HepG2 (cell line): ENCODE results near the gene PDLIM4. TPM values are rescaled to one million over a fixed set of nuclear protein-coding genes. Genes with fewer than 3 reads are reported as not detected.

Experiments used
- ATAC-seq: fragments of 200-7000 bp; cut with Tn5 transposase; 3 replicates; pipeline ENCODE4 v1.9.1; 2020; ENCODE audit warnings: mild to moderate bottlenecking, moderate library complexity
- BruUV-seq: library from RNA; stranded (reverse); fragments of 400-500 nt; replicated peaks from 2 replicates; lab custom pipeline; 2021; lab: Mats Ljungman, UMichigan
- CTCF ChIA-PET: fragments of 300-600 bp; formaldehyde crosslinking; extraction: SDS; loops from one replicate; lab custom pipeline; 2021; ENCODE audit warnings: low total read pairs, inconsistent platforms, low intra/inter-chr PET ratio; lab: Yijun Ruan, JAX
- POLR2A ChIA-PET: fragments of 350-600 bp; sonication (Branson Sonifier 250); formaldehyde crosslinking; loops from one replicate; lab custom pipeline; 2020; ENCODE audit warnings: antibody characterized with exemption, inconsistent platforms; lab: Yijun Ruan, JAX
- DNase-seq: peaks from one replicate; pipeline ENCODE4 v3.0.0-alpha.2; 2015; ENCODE audit warnings: low spot score
- FAIRE-seq: peaks from 3 replicates; lab custom pipeline; 2011; peaks lifted over from hg19 to GRCh38; lab: Jason Lieb, UNC
- H2AFZ ChIP-seq: one replicate; pipeline ENCODE4 v1.6.1; 2011; ENCODE audit warnings: low read length, inconsistent platforms
- H3K27ac ChIP-seq: fragments of 300-600 bp; 3 replicates; pipeline ENCODE4 v1.8.0; 2011; ENCODE audit warnings: mixed run types, mild to moderate bottlenecking, mixed read lengths, low read length, inconsistent platforms; ENCODE audit not compliant: insufficient read depth; ENCODE audit errors: extremely low read length
- H3K27me3 ChIP-seq, 2 experiments: fragments of 200-600 bp in 1 of 2; 2 replicates in 1 of 2; 3 replicates in 1 of 2; pipeline versions ENCODE4 v1.6.0 to v1.8.0; 2011; ENCODE audit warnings: low read length in 2 of 2, mild to moderate bottlenecking in 2 of 2, moderate library complexity in 2 of 2, inconsistent platforms in 1 of 2; ENCODE audit not compliant: insufficient read depth in 2 of 2, control insufficient read depth in 1 of 2
- H3K36me3 ChIP-seq, 2 experiments: fragments of 200-600 bp in 1 of 2; replicated peaks in 1 of 2; 2 replicates in 1 of 2; 3 replicates in 1 of 2; pipeline versions ENCODE4 v1.5.1 to v1.8.0; 2011; ENCODE audit warnings: low read length in 2 of 2, inconsistent platforms in 1 of 2; ENCODE audit not compliant: insufficient read depth in 2 of 2, control insufficient read depth in 1 of 2
- H3K4me1 ChIP-seq: 2 replicates; pipeline ENCODE4 v1.5.1; 2012; ENCODE audit warnings: low read length, inconsistent platforms; ENCODE audit not compliant: insufficient read depth
- H3K4me2 ChIP-seq: 2 replicates; pipeline ENCODE4 v1.6.0; 2011; ENCODE audit warnings: low read depth, low read length, inconsistent platforms
- H3K4me3 ChIP-seq, 3 experiments: fragments of 200-600 bp in 1 of 3; sonication (generic), shearing (Covaris generic) in 1 of 3; replicated peaks in 1 of 3; 2 replicates each; pipeline ENCODE4 v1.5.1; 2011 to 2016; ENCODE audit warnings: low read length in 3 of 3, inconsistent platforms in 2 of 3, low read depth in 2 of 3, mild to moderate bottlenecking in 2 of 3, control low read depth in 1 of 3, mixed read lengths in 1 of 3; ENCODE audit not compliant: insufficient read depth in 1 of 3
- H3K79me2 ChIP-seq: one replicate; pipeline ENCODE4 v1.6.1; 2011; ENCODE audit warnings: low read length, inconsistent platforms; ENCODE audit not compliant: insufficient read depth
- H3K9ac ChIP-seq: 2 replicates; pipeline ENCODE4 v1.6.0; 2011; ENCODE audit warnings: mild to moderate bottlenecking, low read depth, low read length, inconsistent platforms; ENCODE audit not compliant: insufficient read depth
- H3K9me3 ChIP-seq: 2 replicates; pipeline ENCODE4 v1.5.1; 2012; ENCODE audit warnings: mild to moderate bottlenecking, low read length
- H4K20me1 ChIP-seq: 2 replicates; pipeline ENCODE4 v1.6.0; 2011; ENCODE audit warnings: inconsistent platforms, mild to moderate bottlenecking, low read length, moderate library complexity; ENCODE audit not compliant: insufficient read depth
- ERF ChIP-seq: IDR thresholded peaks from 2 replicates; pipeline ENCODE4 v1.6.1; 2018; ENCODE audit warnings: missing biosample characterization, missing genetic modification reagents
- HNRNPUL1 ChIP-seq: fragments of 200-400 bp; formaldehyde crosslinking; IDR thresholded peaks from 2 replicates; pipeline ENCODE4 v1.6.1; 2017; ENCODE audit warnings: low read depth, mild to moderate bottlenecking, low read length, moderate library complexity
- ZFAT ChIP-seq: sonication (generic); formaldehyde crosslinking; conservative IDR thresholded peaks from 2 replicates; pipeline ENCODE4 v1.8.1; 2023; ENCODE audit warnings: missing genetic modification reagents, inconsistent platforms
- ZNF124 ChIP-seq: sonication (generic); formaldehyde crosslinking; IDR thresholded peaks from 2 replicates; pipeline ENCODE4 v1.4.0; 2020; ENCODE audit warnings: missing genetic modification reagents
- ZNF136 ChIP-seq: sonication (generic); formaldehyde crosslinking; IDR thresholded peaks from 2 replicates; pipeline ENCODE4 v1.8.1; 2022; ENCODE audit warnings: low read depth, mild to moderate bottlenecking, moderate library complexity, missing genetic modification reagents
- ZNF296 ChIP-seq: sonication (generic); formaldehyde crosslinking; conservative IDR thresholded peaks from 2 replicates; pipeline ENCODE4 v1.5.0; 2020; ENCODE audit warnings: mild to moderate bottlenecking, missing genetic modification reagents
- ZNF337 ChIP-seq: sonication (generic); formaldehyde crosslinking; IDR thresholded peaks from 2 replicates; pipeline ENCODE4 v1.5.1; 2020; ENCODE audit warnings: missing genetic modification reagents, low read depth, mild to moderate bottlenecking, borderline replicate concordance
- ZNF34 ChIP-seq: sonication (generic); formaldehyde crosslinking; IDR thresholded peaks from 2 replicates; pipeline ENCODE4 v1.4.0; 2020; ENCODE audit warnings: mild to moderate bottlenecking, missing genetic modification reagents, borderline replicate concordance
- ZNF350 ChIP-seq: sonication (generic); formaldehyde crosslinking; IDR thresholded peaks from 2 replicates; pipeline ENCODE4 v1.4.0; 2020; ENCODE audit warnings: mild to moderate bottlenecking, low read depth, missing genetic modification reagents, borderline replicate concordance
- ZNF546 ChIP-seq: sonication (generic); formaldehyde crosslinking; conservative IDR thresholded peaks from 2 replicates; pipeline ENCODE4 v1.8.1; 2023; ENCODE audit warnings: mild to moderate bottlenecking, missing genetic modification reagents
- ZNF678 ChIP-seq: sonication (generic); formaldehyde crosslinking; IDR thresholded peaks from 2 replicates; pipeline ENCODE4 v1.4.0; 2020; ENCODE audit warnings: mild to moderate bottlenecking, missing genetic modification reagents
- ZNF788 ChIP-seq: sonication (generic); formaldehyde crosslinking; IDR thresholded peaks from 2 replicates; pipeline ENCODE4 v1.5.0; 2020; ENCODE audit warnings: mild to moderate bottlenecking, missing genetic modification reagents, borderline replicate concordance
- WGBS: methylation state at CpG from one replicate; pipeline ENCODE4 v1.1.6; 2017; ENCODE audit warnings: low lambda C conversion rate; 5-methylcytosine and 5-hydroxymethylcytosine counted together
- in situ Hi-C: cut with HindIII; loops from 2 replicates; pipeline ENCODE4 v1.10.0; 2017; ENCODE audit warnings: low pct_unique_long_range_greater_than_20kb; ENCODE audit not compliant: extremely low pct_ligation_motif_present
- intact Hi-C: fragments of 100-400 bp; cut with micrococcal nuclease; formaldehyde crosslinking; loops from one replicate; pipeline ENCODE4 v1.10.0; 2022; ENCODE audit not compliant: unreplicated experiment
- polyA plus RNA-seq, 8 experiments: library from polyadenylated mRNA; depleted of rRNA in 3 of 8; stranded (reverse) in 7 of 8; unstranded in 1 of 8; fragments of >200 nt; fragmentation: Illumina TruSeq in 4 of 8; extraction: Trizol in 4 of 8; gene quantifications; 2 replicates each; pipeline versions ENCODE4 v1.2.1 to v1.2.3, GENCODE V29; 2011 to 2016; ENCODE audit warnings: low read depth in 4 of 8, missing spikeins in 1 of 8, mixed read lengths in 1 of 8; ENCODE audit not compliant: insufficient read depth in 1 of 8
- total RNA-seq, 5 experiments: library from RNA; depleted of rRNA; stranded (reverse); fragments of >200 nt; fragmentation: Illumina TruSeq; extraction: Trizol; gene quantifications; 2 replicates each; pipeline ENCODE4 v1.2.3, GENCODE V29; 2016; ENCODE audit warnings: low read depth in 1 of 5
- TF ChIP-seq, protein P1 (sequence below): sonication (generic); formaldehyde crosslinking; IDR thresholded peaks from 2 replicates; pipeline ENCODE4 v1.8.1; 2023; ENCODE audit warnings: missing genetic modification reagents, mild to moderate bottlenecking, borderline replicate concordance
- TF ChIP-seq, protein P2 (sequence below): IDR thresholded peaks from 2 replicates; pipeline ENCODE4 v1.6.1; 2016; ENCODE audit warnings: missing genetic modification reagents, missing compliant biosample characterization
- TF ChIP-seq, protein P3 (sequence below): sonication (generic); formaldehyde crosslinking; IDR thresholded peaks from 2 replicates; pipeline ENCODE4 v1.5.0; 2020; ENCODE audit warnings: missing genetic modification reagents
- TF ChIP-seq, protein P4 (sequence below): sonication (generic); formaldehyde crosslinking; IDR thresholded peaks from 2 replicates; pipeline ENCODE4 v1.5.0; 2020; ENCODE audit warnings: missing genetic modification reagents, mild to moderate bottlenecking, borderline replicate concordance

Gene PDLIM4
- total and polyA plus RNA-seq, 2 of the 13 experiments (the other 11 are each of a cell fraction or from before 2014, with no cell fraction given) = 1.1 to 2.3 TPM

DNA sequence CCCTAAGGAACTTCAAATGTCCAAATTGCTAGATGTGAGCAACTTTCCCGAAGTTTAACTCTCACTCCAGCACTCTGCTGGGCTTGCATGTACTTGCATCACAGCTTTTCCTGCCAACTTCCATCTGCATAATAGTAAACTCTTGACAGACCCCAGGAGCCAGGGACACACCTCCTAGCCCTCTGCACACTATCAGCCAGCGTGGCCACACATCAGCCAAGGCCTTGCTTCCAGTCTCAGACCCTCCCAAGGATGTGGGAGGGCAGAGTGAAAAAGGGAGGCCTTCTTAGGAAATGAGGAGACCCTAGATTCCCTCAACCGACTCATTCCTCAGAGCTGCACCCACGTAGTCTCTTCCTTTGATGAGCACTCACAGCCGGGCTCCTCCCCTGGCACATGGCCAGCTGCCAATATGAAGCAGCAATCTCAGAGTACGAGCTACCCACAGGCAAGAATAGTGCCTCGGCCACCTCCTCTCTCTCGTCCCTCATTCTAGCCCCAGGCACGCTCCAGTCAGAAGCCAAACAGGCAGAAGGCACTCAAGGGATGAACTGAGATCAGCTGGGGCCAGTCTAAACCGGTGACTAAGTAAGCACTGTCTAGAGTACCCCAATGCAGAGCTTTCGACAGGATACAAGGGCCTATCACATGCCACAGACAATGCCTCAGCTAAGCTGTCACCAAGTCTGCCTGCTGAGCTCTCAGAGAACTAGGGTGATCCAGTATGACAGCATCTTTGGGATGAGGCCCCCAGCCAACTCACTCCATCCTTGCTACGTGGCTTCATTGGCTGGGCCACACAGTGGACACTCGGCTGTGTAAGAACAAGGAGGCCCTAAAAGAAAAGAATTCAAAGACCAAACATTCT, 32.1 kb upstream of the PDLIM4 start (continued):
- TF ChIP-seq ZNF124 = no peak
- TF ChIP-seq, protein P1, sequence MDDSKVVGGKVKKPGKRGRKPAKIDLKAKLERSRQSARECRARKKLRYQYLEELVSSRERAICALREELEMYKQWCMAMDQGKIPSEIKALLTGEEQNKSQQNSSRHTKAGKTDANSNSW (CRISPR knock-in tag) = no peak
- no peak for TF ChIP-seq ZNF546 (CRISPR knock-in tag)
- no peak for TF ChIP-seq HNRNPUL1
- TF ChIP-seq, protein P2, sequence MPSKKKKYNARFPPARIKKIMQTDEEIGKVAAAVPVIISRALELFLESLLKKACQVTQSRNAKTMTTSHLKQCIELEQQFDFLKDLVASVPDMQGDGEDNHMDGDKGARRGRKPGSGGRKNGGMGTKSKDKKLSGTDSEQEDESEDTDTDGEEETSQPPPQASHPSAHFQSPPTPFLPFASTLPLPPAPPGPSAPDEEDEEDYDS (CRISPR knock-in tag) = no peak
- TF ChIP-seq ZNF337 = no peak
- TF ChIP-seq ERF (CRISPR knock-in tag) = no peak

DNA sequence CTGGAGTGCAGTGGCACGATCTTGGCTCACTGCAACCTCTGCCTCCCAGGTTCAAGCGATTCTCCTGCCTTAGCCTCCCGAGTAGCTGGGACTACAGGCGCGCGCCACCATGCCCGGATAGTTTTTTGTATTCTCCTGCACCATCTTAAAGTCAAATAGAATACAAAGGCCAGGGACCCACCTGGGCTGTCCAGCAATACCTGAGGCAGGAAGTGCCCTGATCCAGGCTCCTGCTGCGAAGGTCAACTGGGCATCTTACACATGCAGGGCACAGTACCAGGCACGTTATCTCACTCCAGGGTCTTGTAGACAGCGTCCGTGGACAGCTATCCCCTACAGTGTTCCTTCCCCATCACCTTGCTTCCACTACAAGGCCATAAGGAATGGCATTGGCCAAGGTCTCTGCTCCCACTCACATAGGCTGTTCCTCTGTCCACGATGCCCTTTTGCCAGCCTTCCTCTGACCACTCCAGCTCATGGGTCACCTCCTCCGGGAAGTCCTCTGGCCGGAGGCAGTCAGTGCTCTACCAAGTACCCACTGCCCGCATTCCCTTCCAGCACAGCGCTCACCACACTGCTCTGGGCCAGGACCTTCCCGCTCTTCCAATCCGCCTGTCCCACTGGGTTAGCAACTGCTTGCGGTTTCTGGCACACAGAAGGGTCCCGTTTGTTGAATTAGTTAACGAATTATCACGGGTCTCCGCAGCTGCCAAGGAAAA, 30.8 kb upstream of the PDLIM4 start:
- FAIRE-seq = no peak
- TF ChIP-seq, protein P3, sequence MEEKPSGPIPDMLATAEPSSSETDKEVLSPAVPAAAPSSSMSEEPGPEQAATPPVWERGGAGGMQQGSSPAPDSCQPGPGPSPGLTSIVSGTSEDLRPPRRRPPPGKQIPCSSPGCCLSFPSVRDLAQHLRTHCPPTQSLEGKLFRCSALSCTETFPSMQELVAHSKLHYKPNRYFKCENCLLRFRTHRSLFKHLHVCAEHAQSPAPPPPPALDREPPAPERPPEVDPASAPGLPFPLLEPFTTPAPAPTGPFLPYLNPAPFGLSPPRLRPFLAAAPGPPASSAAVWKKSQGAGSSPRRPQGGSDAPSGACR (CRISPR knock-in tag) = 0 out of 2 replicates have a peak, but pooled peaks have one; percentile 43
- 0 out of 2 replicates have a peak, but pooled peaks have one; percentile 57 for TF ChIP-seq ZNF296 (CRISPR knock-in tag)
- no peak for TF ChIP-seq ZFAT (CRISPR knock-in tag)
- TF ChIP-seq ZNF136 (CRISPR knock-in tag) = 0 out of 2 replicates have a peak, but pooled peaks have one; percentile 6
- TF ChIP-seq ZNF788 (CRISPR knock-in tag) = 0 out of 2 replicates have a peak, but pooled peaks have one; percentile 51
- TF ChIP-seq, protein P4, sequence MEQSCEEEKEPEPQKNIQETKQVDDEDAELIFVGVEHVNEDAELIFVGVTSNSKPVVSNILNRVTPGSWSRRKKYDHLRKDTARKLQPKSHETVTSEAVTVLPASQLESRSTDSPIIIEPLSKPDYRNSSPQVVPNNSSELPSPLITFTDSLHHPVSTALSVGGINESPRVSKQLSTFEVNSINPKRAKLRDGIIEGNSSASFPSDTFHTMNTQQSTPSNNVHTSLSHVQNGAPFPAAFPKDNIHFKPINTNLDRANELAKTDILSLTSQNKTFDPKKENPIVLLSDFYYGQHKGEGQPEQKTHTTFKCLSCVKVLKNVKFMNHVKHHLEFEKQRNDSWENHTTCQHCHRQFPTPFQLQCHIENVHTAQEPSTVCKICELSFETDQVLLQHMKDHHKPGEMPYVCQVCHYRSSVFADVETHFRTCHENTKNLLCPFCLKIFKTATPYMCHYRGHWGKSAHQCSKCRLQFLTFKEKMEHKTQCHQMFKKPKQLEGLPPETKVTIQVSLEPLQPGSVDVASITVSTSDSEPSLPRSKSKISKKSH (CRISPR knock-in tag) = 0 out of 2 replicates have a peak, but pooled peaks have one; percentile 9
- TF ChIP-seq ZNF678 (CRISPR knock-in tag) = no peak
- TF ChIP-seq ZNF350 (CRISPR knock-in tag) = 0 out of 2 replicates have a peak, but pooled peaks have one; percentile 21
- TF ChIP-seq ZNF34 (CRISPR knock-in tag) = 0 out of 2 replicates have a peak, but pooled peaks have one; percentile 5

More for the DNA sequence above, 30.8 kb upstream of the PDLIM4 start:
- Histone ChIP-seq H4K20me1 (no peaks in the 10 kb centered on the region), H3K27me3 (peaks cover 0 to 6% of the 10 kb centered on the region in 2 experiments; a peak in 1 of 5 replicates), H3K9ac (peak overlapping the region; percentile 84), H3K36me3 (no peaks in the 10 kb centered on the region), H3K79me2 (peaks cover 24% of the 10 kb centered on the region), H2AFZ (no peak overlapping the region), H3K4me2 (peak overlapping the region; percentile 95), H3K4me1 (peaks cover 44% of the 10 kb centered on the region), H3K9me3 (no peaks in the 10 kb centered on the region), H3K27ac (peak overlapping the region; percentile 67), H3K4me3 (peak overlapping the region; percentile 81 to 88 (median 82))
- POLR2A ChIA-PET = interaction anchor here (1.2 to 2.2 kb wide), 4 partner anchors 12 to 143 kb away, joined by 3 to 21 read pairs (median 6); partner anchors contain the start of genes SLC22A4 and SLC22A5
- in situ Hi-C loops (no loop called here), intact Hi-C loops (no loop called here)
- peak; percentile 18 for ATAC-seq
- DNase-seq = no peak
- CTCF ChIA-PET = no interaction called here
- TSS peak; percentile 61 for BruUV-seq
- WGBS = 56% methylated on average over 18 of the region's 23 CpGs
